ENCODE data around the gene CDH13. TPM values are rescaled to one million over a fixed set of nuclear protein-coding genes. Genes with fewer than 3 reads are reported as not detected.

Gene CDH13
- total and polyA plus RNA-seq, 2 experiments from 2014 or later = 1.6 to 4.4 TPM

DNA sequence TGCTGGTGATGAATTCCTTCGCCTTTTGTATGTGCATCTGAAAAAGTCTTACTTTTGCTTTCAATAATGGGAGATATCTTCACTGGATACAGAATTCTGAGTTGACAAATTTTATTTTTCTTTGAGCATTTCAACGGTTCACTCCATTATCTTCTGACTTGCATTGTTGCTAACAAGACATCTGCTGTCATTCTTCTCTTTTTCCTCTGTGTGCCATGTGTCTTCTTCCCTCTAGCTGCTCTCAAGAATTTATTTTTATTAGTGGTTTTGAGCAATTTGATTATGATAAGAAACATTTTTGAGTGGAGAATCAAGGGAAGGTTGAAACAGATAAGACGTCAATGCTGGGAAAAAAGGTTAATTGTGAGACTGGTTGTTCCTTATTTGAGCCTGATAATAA is 471.8 kb downstream of the CDH13 start:
- H3K9me3 Mint-ChIP-seq = peaks cover 34% of the 10 kb centered on the region
- Histone ChIP-seq H2AFZ (no peak overlapping the region), H3K36me3 (ENCODE audit: insufficient read depth) (no peaks in the 10 kb centered on the region), H3K79me2 (replicated peaks; ENCODE audit: insufficient read depth) (no peaks in the 10 kb centered on the region), H3K27ac (ENCODE audit: low read depth) (no peak overlapping the region), H3F3A (replicated peaks; ENCODE audit: low read depth) (no peaks in the 10 kb centered on the region), H4K20me1 (replicated peaks; ENCODE audit: insufficient read depth) (no peaks in the 10 kb centered on the region), H3K27me3 (ENCODE audit: insufficient read depth) (no peaks in the 10 kb centered on the region), H3K4me2 (no peak overlapping the region), H3K4me1 (ENCODE audit: insufficient read depth) (no peaks in the 10 kb centered on the region), H3K9me2 (ENCODE audit: insufficient read depth) (peaks cover 9% of the 10 kb centered on the region; the same call in 1 of the 2 replicates), H3K4me3 (no peak overlapping the region)
- ATAC-seq (no peak), DNase-seq (ENCODE audit: low spot score) (no peak)
- no peak overlapping the region for H3K4me3 Mint-ChIP-seq
- TF ChIP-seq, protein P1, sequence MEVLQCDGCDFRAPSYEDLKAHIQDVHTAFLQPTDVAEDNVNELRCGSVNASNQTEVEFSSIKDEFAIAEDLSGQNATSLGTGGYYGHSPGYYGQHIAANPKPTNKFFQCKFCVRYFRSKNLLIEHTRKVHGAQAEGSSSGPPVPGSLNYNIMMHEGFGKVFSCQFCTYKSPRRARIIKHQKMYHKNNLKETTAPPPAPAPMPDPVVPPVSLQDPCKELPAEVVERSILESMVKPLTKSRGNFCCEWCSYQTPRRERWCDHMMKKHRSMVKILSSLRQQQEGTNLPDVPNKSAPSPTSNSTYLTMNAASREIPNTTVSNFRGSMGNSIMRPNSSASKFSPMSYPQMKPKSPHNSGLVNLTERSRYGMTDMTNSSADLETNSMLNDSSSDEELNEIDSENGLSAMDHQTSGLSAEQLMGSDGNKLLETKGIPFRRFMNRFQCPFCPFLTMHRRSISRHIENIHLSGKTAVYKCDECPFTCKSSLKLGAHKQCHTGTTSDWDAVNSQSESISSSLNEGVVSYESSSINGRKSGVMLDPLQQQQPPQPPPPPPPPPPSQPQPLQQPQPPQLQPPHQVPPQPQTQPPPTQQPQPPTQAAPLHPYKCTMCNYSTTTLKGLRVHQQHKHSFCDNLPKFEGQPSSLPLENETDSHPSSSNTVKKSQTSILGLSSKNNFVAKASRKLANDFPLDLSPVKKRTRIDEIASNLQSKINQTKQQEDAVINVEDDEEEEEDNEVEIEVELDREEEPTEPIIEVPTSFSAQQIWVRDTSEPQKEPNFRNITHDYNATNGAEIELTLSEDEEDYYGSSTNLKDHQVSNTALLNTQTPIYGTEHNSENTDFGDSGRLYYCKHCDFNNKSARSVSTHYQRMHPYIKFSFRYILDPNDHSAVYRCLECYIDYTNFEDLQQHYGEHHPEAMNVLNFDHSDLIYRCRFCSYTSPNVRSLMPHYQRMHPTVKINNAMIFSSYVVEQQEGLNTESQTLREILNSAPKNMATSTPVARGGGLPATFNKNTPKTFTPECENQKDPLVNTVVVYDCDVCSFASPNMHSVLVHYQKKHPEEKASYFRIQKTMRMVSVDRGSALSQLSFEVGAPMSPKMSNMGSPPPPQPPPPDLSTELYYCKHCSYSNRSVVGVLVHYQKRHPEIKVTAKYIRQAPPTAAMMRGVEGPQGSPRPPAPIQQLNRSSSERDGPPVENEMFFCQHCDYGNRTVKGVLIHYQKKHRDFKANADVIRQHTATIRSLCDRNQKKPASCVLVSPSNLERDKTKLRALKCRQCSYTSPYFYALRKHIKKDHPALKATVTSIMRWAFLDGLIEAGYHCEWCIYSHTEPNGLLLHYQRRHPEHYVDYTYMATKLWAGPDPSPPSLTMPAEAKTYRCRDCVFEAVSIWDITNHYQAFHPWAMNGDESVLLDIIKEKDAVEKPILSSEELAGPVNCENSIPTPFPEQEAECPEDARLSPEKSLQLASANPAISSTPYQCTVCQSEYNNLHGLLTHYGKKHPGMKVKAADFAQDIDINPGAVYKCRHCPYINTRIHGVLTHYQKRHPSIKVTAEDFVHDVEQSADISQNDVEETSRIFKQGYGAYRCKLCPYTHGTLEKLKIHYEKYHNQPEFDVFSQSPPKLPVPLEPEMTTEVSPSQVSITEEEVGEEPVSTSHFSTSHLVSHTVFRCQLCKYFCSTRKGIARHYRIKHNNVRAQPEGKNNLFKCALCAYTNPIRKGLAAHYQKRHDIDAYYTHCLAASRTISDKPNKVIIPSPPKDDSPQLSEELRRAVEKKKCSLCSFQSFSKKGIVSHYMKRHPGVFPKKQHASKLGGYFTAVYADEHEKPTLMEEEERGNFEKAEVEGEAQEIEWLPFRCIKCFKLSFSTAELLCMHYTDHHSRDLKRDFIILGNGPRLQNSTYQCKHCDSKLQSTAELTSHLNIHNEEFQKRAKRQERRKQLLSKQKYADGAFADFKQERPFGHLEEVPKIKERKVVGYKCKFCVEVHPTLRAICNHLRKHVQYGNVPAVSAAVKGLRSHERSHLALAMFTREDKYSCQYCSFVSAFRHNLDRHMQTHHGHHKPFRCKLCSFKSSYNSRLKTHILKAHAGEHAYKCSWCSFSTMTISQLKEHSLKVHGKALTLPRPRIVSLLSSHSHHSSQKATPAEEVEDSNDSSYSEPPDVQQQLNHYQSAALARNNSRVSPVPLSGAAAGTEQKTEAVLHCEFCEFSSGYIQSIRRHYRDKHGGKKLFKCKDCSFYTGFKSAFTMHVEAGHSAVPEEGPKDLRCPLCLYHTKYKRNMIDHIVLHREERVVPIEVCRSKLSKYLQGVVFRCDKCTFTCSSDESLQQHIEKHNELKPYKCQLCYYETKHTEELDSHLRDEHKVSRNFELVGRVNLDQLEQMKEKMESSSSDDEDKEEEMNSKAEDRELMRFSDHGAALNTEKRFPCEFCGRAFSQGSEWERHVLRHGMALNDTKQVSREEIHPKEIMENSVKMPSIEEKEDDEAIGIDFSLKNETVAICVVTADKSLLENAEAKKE (CRISPR knock-in tag; IDR thresholded peaks at IDR 0.05) = no peak
- TF ChIP-seq, protein P2, sequence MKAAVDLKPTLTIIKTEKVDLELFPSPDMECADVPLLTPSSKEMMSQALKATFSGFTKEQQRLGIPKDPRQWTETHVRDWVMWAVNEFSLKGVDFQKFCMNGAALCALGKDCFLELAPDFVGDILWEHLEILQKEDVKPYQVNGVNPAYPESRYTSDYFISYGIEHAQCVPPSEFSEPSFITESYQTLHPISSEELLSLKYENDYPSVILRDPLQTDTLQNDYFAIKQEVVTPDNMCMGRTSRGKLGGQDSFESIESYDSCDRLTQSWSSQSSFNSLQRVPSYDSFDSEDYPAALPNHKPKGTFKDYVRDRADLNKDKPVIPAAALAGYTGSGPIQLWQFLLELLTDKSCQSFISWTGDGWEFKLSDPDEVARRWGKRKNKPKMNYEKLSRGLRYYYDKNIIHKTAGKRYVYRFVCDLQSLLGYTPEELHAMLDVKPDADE (IDR thresholded peaks at IDR 0.05) = no peak
- TF ChIP-seq STAT1 (IDR thresholded peaks at IDR 0.05; ENCODE audit: unreplicated experiment) = no peak
- TF ChIP-seq EZH2 (IDR thresholded peaks at IDR 0.05; ENCODE audit: low read depth, unreplicated experiment) = no peak
- no peak for TF ChIP-seq NANOG (IDR thresholded peaks at IDR 0.05; ENCODE audit: borderline replicate concordance)
- H3K4me1 Mint-ChIP-seq = no peaks in the 10 kb centered on the region
- H3K36me3 Mint-ChIP-seq (ENCODE audit: low read depth) = peaks cover 20% of the 10 kb centered on the region; the same call in 2 of the 3 replicates
- no peak overlapping the region for H3K27ac Mint-ChIP-seq
- H3K27me3 Mint-ChIP-seq (ENCODE audit: insufficient read depth, low read depth, poor library complexity) = no peaks in the 10 kb centered on the region

DNA sequence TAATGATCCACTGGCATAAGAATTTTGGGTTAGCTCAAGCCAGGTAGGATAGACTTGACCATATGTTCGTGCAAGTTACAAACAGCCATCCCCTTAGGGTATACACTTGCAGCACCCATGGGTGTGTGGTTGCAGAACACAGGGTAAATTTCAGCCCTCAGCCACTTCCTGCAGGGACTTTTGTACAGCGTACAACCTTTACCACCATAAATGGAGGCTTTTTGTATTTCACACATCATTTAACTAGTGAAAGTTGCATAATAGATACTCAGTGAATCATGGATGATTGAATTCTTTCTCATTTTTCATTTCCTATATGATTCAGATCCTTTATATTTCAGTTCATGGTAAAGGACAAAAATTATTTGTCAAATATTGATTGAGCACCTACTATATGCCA is 473.9 kb downstream of the CDH13 start:
- H3K9me2 ChIP-seq (ENCODE audit: insufficient read depth) = peaks cover 3% of the 10 kb centered on the region; the same call in 1 of the 2 replicates
- no peaks in the 10 kb centered on the region for H3K4me1 Mint-ChIP-seq
- H3K27ac Mint-ChIP-seq = no peak overlapping the region
- no peak overlapping the region for H3K4me2 ChIP-seq
- H3K27ac ChIP-seq (ENCODE audit: low read depth) = no peak overlapping the region
- no peaks in the 10 kb centered on the region for H3F3A ChIP-seq (replicated peaks; ENCODE audit: low read depth)
- no peak for DNase-seq (ENCODE audit: low spot score)
- no peak for ATAC-seq
- no peaks in the 10 kb centered on the region for H4K20me1 ChIP-seq (replicated peaks; ENCODE audit: insufficient read depth)
- no peaks in the 10 kb centered on the region for H3K4me1 ChIP-seq (ENCODE audit: insufficient read depth)
- no peaks in the 10 kb centered on the region for H3K27me3 Mint-ChIP-seq (ENCODE audit: insufficient read depth, low read depth, poor library complexity)
- H3K27me3 ChIP-seq (ENCODE audit: insufficient read depth) = no peaks in the 10 kb centered on the region
- H3K36me3 ChIP-seq (ENCODE audit: insufficient read depth) = no peaks in the 10 kb centered on the region
- no peaks in the 10 kb centered on the region for H3K79me2 ChIP-seq (replicated peaks; ENCODE audit: insufficient read depth)
- H3K36me3 Mint-ChIP-seq (ENCODE audit: low read depth) = peaks cover 20% of the 10 kb centered on the region; the same call in 2 of the 3 replicates
- no peak overlapping the region for H3K4me3 Mint-ChIP-seq
- no peak overlapping the region for H3K4me3 ChIP-seq
- H2AFZ ChIP-seq = no peak overlapping the region
- peaks cover 34% of the 10 kb centered on the region for H3K9me3 Mint-ChIP-seq
- TF ChIP-seq JUNB (IDR thresholded peaks at IDR 0.05; ENCODE audit: unreplicated experiment) (no peak), ZNF331 (CRISPR knock-in tag; IDR thresholded peaks at IDR 0.05; ENCODE audit: low read depth) (no peak), EZH2phosphoT487 (IDR thresholded peaks at IDR 0.05; ENCODE audit: unreplicated experiment) (no peak), EZH2 (IDR thresholded peaks at IDR 0.05; ENCODE audit: low read depth, unreplicated experiment) (no peak), CREB1 (CRISPR knock-in tag; IDR thresholded peaks at IDR 0.05; ENCODE audit: low read depth) (no peak), POLR2AphosphoS5 (IDR thresholded peaks at IDR 0.05; ENCODE audit: low read depth) (no peak)

All from GM23338 (cell line).